ENCODE results near the gene TUBD1. TPM values are rescaled to one million over a fixed set of nuclear protein-coding genes. Genes with fewer than 3 reads are reported as not detected.
"Not testable (repeated sequence)": the region's sequence is repeated elsewhere in the genome, so short reads cannot be mapped to it uniquely, and the experiment has no call there.

The TUBD1 gene
- 4.2 and 6.5 TPM in 2 replicates for total RNA-seq

GRCh38 chr17:59892924-59893675 is at the start of gene TUBD1, which contains the start of gene RPS6KB1:
Gene TUBD1 (minus strand): TSS chr17:59892943. CDS start chr17:59891002, 1,941 bp downstream.
Gene RPS6KB1 (plus strand): TSS chr17:59893121. CDS start chr17:59893185, 64 bp downstream.
- H3K4me3 ChIP-seq (ENCODE audit: low read depth, low read length) = peak within 1 kb of the TSS; percentile 96
- DNase-seq (ENCODE audit: low read depth) = peak; percentile 100
- TF ChIP-seq CTCF (IDR thresholded peaks at IDR 0.05; ENCODE audit: insufficient read depth, low read depth, low read length) = no peak

- no peak for TF ChIP-seq CTCF (IDR thresholded peaks at IDR 0.05; ENCODE audit: insufficient read depth, low read depth, low read length)
- DNase-seq (ENCODE audit: low read depth) = no peak
- no peak overlapping the region for H3K4me3 ChIP-seq (ENCODE audit: low read depth, low read length)
These were observed 48.4 kb upstream of the TUBD1 start for GRCh38 chr17:59941131-59941530.

GRCh38 chr17:59940697-59941096 is 48.0 kb upstream of the TUBD1 start:
- DNase-seq (ENCODE audit: low read depth); H3K4me3 ChIP-seq (ENCODE audit: low read depth, low read length): not testable (repeated sequence)

- H3K4me3 ChIP-seq (ENCODE audit: low read depth, low read length); DNase-seq (ENCODE audit: low read depth): not testable (repeated sequence)
These were observed 40.6 kb upstream of the TUBD1 start for GRCh38 chr17:59933317-59933716.

GRCh38 chr17:59930768-59931167 is 38.0 kb upstream of the TUBD1 start:
- DNase-seq (ENCODE audit: low read depth) = peak; percentile 73
- not testable (repeated sequence) for H3K4me3 ChIP-seq (ENCODE audit: low read depth, low read length)

GRCh38 chr17:59930121-59930520 is 37.4 kb upstream of the TUBD1 start:
- DNase-seq (ENCODE audit: low read depth); H3K4me3 ChIP-seq (ENCODE audit: low read depth, low read length): not testable (repeated sequence)

- H3K4me3 ChIP-seq (ENCODE audit: low read depth, low read length); DNase-seq (ENCODE audit: low read depth): not testable (repeated sequence)
These were observed 27.9 kb upstream of the TUBD1 start for GRCh38 chr17:59920637-59921036.

GRCh38 chr17:59916446-59916845 is 23.7 kb upstream of the TUBD1 start:
- no peak for TF ChIP-seq CTCF (IDR thresholded peaks at IDR 0.05; ENCODE audit: insufficient read depth, low read depth, low read length)
- no peak for DNase-seq (ENCODE audit: low read depth)
- no peak overlapping the region for H3K4me3 ChIP-seq (ENCODE audit: low read depth, low read length)

GRCh38 chr17:59914274-59914854 is 21.6 kb upstream of the TUBD1 start:
- H3K4me3 ChIP-seq (ENCODE audit: low read depth, low read length) = no peak overlapping the region
- peak; percentile 54 for DNase-seq (ENCODE audit: low read depth)
- TF ChIP-seq CTCF (IDR thresholded peaks at IDR 0.05; ENCODE audit: insufficient read depth, low read depth, low read length) = peak; percentile 65

All from fibroblast of villous mesenchyme (primary cell).